Fibroblast of skin of right biceps (primary cell): ENCODE measurements around the gene GALNT10.
A peak's percentile ranks its signal among the peaks of the same experiment; 100 is the strongest.
"Not testable (repeated sequence)": the region's sequence is repeated elsewhere in the genome, so short reads cannot be mapped to it uniquely, and the experiment has no call there.

Experiments used
- DNase-seq: peaks from one replicate; pipeline ENCODE4 v3.0.0-alpha.2; 2013

The GALNT10 gene, protein sequence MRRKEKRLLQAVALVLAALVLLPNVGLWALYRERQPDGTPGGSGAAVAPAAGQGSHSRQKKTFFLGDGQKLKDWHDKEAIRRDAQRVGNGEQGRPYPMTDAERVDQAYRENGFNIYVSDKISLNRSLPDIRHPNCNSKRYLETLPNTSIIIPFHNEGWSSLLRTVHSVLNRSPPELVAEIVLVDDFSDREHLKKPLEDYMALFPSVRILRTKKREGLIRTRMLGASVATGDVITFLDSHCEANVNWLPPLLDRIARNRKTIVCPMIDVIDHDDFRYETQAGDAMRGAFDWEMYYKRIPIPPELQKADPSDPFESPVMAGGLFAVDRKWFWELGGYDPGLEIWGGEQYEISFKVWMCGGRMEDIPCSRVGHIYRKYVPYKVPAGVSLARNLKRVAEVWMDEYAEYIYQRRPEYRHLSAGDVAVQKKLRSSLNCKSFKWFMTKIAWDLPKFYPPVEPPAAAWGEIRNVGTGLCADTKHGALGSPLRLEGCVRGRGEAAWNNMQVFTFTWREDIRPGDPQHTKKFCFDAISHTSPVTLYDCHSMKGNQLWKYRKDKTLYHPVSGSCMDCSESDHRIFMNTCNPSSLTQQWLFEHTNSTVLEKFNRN

GRCh38 chr5:154190595-154191304 lies at the start of gene GALNT10:
TSS of gene GALNT10 (plus strand) at chr5:154190733. CDS start at chr5:154190867, 134 bp downstream.
- DNase-seq: peak; percentile 77

DNA sequence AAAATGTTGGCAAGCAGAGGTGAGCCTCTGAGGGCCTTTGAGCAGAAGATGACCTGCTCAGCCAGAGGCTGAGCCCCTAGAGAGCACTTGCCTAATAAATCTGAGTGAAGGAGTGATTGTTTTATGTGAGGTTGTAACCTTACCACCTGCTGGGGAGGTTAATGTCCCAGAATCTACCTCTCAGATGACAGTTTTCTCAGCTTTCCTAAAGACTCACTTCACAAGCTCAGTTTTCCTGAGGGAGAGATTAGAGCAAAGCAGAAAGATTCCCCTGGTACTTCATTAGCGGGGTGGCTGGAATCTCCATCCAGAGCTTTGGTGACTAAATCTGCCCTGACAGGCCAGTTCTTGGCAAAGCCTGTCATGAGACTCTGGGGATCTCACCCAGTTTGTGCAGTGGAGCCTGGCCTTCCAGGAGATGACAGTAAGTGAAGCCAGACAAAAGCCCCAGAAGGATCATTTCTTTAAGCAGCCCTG lies 48.8 kb upstream of the GALNT10 start:
- DNase-seq: no peak

- DNase-seq: no peak
Measured at GRCh38 chr5:154143211-154143641, 47.3 kb upstream of the GALNT10 start.

GRCh38 chr5:154145268-154145667 lies 45.3 kb upstream of the GALNT10 start:
- no peak for DNase-seq

DNA sequence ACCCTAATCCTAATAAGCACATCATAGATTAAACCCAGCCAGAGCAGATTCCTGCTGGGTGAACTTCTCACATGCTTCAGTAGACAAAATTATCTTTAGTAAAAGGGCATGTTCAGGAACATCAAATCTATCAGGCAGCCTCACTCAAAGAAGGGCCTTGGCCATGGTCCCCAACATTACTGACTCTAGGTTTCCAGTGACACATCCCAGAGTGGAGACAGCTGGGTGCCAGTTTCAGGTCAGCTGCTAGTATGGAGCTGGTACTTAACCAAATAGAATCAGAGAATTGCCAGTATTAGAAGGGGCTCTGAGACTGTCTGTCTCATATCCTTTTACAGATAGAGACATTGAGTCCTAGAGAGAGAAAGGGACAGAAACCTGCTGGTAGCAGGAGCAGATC lies 44.1 kb upstream of the GALNT10 start:
- no peak for DNase-seq

GRCh38 chr5:154147666-154148065 lies 42.9 kb upstream of the GALNT10 start:
- DNase-seq: no peak

- DNase-seq: not testable (repeated sequence)
Measured at GRCh38 chr5:154150471-154150870, 40.1 kb upstream of the GALNT10 start.

- DNase-seq: no peak
Measured at GRCh38 chr5:154157483-154158378, 32.8 kb upstream of the GALNT10 start.

DNA sequence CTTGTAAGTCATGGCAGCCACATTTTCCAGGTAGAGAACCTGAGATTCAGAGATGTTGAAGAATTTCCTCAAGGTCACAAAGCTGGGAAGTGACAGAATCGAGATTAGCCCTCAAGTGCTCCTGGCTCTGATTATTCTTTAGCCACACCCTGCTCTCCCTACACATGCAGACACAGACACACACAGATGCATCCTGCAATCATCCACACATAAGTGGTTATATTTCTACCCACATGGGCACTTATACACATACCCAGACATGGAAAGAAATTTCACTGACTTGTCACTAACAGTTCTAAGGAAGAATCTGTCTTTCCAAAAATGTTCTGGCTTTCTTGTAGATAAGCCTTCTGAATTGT lies 32.2 kb upstream of the GALNT10 start:
- no peak for DNase-seq

- DNase-seq: peak; percentile 55
Measured at GRCh38 chr5:154159343-154159742, 31.2 kb upstream of the GALNT10 start.

- DNase-seq: peak; percentile 11
Measured at GRCh38 chr5:154162539-154163151, 27.9 kb upstream of the GALNT10 start.

DNA sequence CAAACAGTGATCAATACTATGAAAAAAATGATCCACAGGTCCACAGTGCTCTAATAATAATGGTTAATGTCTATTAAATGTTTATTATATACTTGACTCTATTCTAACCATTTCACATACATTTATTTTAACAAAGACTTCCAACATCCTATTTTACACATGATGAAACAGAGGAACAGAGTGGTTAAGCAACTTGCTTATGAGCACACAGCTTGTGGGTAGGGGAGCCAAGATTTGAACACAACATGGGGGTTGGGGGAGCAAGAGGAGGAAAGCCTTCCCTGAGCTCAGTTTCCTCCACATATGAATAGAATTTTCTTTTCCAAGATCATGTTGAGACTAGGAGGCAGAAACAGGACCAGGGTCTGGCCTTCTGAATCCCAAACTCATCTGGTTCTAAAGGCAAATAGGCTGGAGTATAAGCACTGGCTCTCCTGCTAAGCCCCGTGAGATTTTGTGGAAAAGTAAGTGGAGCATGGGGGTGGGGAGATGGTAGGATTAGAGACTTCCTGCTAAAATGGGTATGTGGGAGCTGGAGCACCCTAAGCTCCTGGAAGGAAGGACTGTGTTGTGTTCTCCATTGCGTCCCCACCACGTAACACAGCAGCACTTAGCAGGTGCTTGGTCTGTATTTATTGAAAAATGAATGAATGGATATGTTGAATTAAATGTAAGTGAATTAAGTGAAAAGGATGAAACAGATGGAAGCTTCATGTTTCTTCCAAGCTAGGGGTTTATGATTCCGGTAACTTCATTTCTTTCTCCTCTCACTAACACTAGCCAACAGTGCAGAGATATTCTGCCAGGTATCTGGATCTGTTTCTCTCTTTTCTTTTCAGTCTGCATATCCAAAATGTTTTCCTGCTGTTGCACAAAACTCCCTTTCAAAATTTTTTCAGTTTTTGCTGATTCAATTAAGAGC lies 26.9 kb upstream of the GALNT10 start:
- no peak for DNase-seq

- no peak for DNase-seq
Measured at GRCh38 chr5:154164249-154164581, 26.3 kb upstream of the GALNT10 start.

DNA sequence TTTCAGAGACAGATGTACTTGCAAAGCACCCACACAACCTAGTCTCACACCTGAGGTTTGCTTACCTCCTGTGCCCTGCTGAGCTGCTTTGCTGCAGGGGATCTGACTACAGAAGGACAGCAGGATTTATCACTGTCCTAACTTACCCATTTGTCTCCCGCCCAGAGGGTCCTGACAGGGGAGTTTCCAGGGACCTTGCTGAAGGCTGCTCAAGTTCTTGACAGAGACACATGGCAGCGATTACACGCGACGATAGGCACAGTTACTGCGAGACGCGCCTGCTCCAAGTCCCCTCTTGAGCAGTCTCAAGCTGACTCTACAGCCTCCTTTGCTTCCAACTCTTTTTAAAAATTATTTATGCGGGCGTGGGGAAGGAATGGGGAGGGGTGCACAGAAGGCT lies 24.6 kb upstream of the GALNT10 start:
- DNase-seq: no peak

- no peak for DNase-seq
Measured at GRCh38 chr5:154166901-154167791, 23.4 kb upstream of the GALNT10 start.

GRCh38 chr5:154168395-154168794 lies 22.1 kb upstream of the GALNT10 start:
- no peak for DNase-seq

DNA sequence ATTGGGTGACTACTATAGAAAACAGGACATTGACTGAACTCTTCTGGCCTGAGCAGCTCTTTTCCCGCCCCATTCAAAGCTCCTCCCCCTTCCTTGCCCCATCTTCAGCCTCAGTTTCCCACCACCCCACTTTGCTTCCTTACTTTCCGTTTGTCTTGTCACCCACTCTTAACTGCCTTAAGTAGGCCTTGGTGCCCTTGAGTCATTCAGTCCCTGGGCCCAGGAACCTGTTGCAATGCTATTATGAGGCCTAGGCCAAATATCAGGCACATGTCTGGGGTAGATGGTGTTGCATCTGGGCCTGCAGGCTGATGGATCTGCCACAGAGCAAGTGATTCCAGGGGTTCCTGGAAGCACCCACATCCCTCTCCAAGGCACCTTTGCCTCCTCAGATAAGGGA lies 17.7 kb upstream of the GALNT10 start:
- no peak for DNase-seq

DNA sequence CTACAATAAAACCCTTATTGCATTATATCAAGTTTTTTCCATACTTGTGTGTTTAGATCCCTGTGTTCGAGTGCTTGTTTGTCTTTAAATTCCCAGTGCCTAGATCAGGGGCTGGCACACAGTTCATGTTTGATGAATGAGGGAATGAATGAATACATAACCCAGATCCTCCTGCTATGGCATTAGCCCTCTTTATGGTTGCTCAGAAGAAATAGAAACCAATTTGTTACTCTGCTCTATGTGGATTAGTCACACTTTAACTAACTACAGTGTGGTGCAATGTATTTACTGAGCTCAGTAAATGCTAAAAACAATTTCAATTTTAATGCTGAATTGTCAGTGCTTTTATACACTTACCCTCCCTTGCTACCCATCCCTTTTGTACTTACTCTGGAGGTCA lies 16.4 kb upstream of the GALNT10 start:
- no peak for DNase-seq

- peak; percentile 61 for DNase-seq
Measured at GRCh38 chr5:154176181-154176580, 14.4 kb upstream of the GALNT10 start.

- no peak for DNase-seq
Measured at GRCh38 chr5:154178661-154179060, 11.9 kb upstream of the GALNT10 start.
